ENCODE data around the gene APEX1. TPM values are rescaled to one million over a fixed set of nuclear protein-coding genes. Genes with fewer than 3 reads are reported as not detected.

The APEX1 gene
- total RNA-seq (2014; rRNA removed; shearing (Covaris generic)) = 41.7 and 49.5 TPM in 2 replicates

- peak; percentile 97 for DNase-seq (ENCODE audit: low read depth)
These were observed at the start of gene APEX1, which contains the start of gene OSGEP for GRCh38 chr14:20454516-20455354. APEX1 (plus strand) TSS chr14:20455226; CDS start chr14:20455646, 420 bp downstream. OSGEP (minus strand) TSS chr14:20454812; CDS start chr14:20454683, 129 bp downstream.

- peak; percentile 11 for DNase-seq (ENCODE audit: low read depth)
These were observed 45.8 kb upstream of the APEX1 start for GRCh38 chr14:20409226-20409625.

GRCh38 chr14:20412411-20412810, 42.6 kb upstream of the APEX1 start:
- DNase-seq (ENCODE audit: low read depth) = peak; percentile 2

- DNase-seq (ENCODE audit: low read depth) = peak; percentile 83
These were observed 41.9 kb upstream of the APEX1 start, which contains the start of gene TEP1 for GRCh38 chr14:20412876-20413743. TEP1 (minus strand) TSS chr14:20413501; CDS start chr14:20408439, 5,062 bp downstream.

GRCh38 chr14:20413744-20414082, 41.3 kb upstream of the APEX1 start:
- peak; percentile 14 for DNase-seq (ENCODE audit: low read depth)

GRCh38 chr14:20415782-20416206, 39.2 kb upstream of the APEX1 start:
- DNase-seq (ENCODE audit: low read depth) = peak; percentile 59

GRCh38 chr14:20416223-20416622, 38.8 kb upstream of the APEX1 start:
- no peak for DNase-seq (ENCODE audit: low read depth)

- DNase-seq (ENCODE audit: low read depth) = no peak
These were observed 37.5 kb upstream of the APEX1 start for GRCh38 chr14:20417250-20418186.

GRCh38 chr14:20418501-20418909, 36.5 kb upstream of the APEX1 start:
- no peak for DNase-seq (ENCODE audit: low read depth)

GRCh38 chr14:20419419-20419818, 35.6 kb upstream of the APEX1 start:
- DNase-seq (ENCODE audit: low read depth) = no peak

- DNase-seq (ENCODE audit: low read depth) = no peak
These were observed 33.8 kb upstream of the APEX1 start for GRCh38 chr14:20421267-20421666.

- no peak for DNase-seq (ENCODE audit: low read depth)
These were observed 32.1 kb upstream of the APEX1 start for GRCh38 chr14:20422886-20423285.

- DNase-seq (ENCODE audit: low read depth) = no peak
These were observed 30.2 kb upstream of the APEX1 start for GRCh38 chr14:20424851-20425250.

GRCh38 chr14:20427231-20428009, 27.6 kb upstream of the APEX1 start:
- peak; percentile 71 for DNase-seq (ENCODE audit: low read depth)

- DNase-seq (ENCODE audit: low read depth) = no peak
These were observed 27.0 kb upstream of the APEX1 start for GRCh38 chr14:20428010-20428365.

- no peak for DNase-seq (ENCODE audit: low read depth)
These were observed 26.2 kb upstream of the APEX1 start for GRCh38 chr14:20428802-20429201.

GRCh38 chr14:20429801-20430669, 25.0 kb upstream of the APEX1 start:
- DNase-seq (ENCODE audit: low read depth) = no peak

- DNase-seq (ENCODE audit: low read depth) = no peak
These were observed 20.1 kb upstream of the APEX1 start for GRCh38 chr14:20434701-20435581.

All from RPMI7951 (cell line).